SH-SY5Y (cell line): Measurements from ENCODE around the gene PEX11A.

Source experiments
- GATA2 ChIP-seq: IDR thresholded peaks from 2 replicates; pipeline ENCODE4 v1.6.1; 2011; ENCODE audit warnings: mild to moderate bottlenecking, low read depth, low read length
- GATA3 ChIP-seq: IDR thresholded peaks from 2 replicates; pipeline ENCODE4 v1.6.1; 2011; ENCODE audit warnings: low read depth, mild to moderate bottlenecking, low read length, moderate library complexity

- TF ChIP-seq GATA3 (no peak), GATA2 (no peak)
These were observed 42.1 kb upstream of the PEX11A start for GRCh38 chr15:89732451-89733172.
